Esophagus muscularis mucosa (tissue), 4 donors: Measurements from ENCODE around the gene GRIN3A.

Experiments
- EP300 ChIP-seq: sonication (generic); formaldehyde crosslinking; IDR thresholded peaks from one replicate; pipeline ENCODE4 v1.6.1; 2017; ENCODE audit warnings: antibody characterized with exemption
- POLR2A ChIP-seq: fragments of 450-650 bp; IDR thresholded peaks from one replicate; pipeline ENCODE4 v1.6.1; 2017; ENCODE audit warnings: antibody characterized with exemption, moderate library complexity, mild to moderate bottlenecking, low read depth
- POLR2AphosphoS5 ChIP-seq, 2 donors: sonication (generic); formaldehyde crosslinking; IDR thresholded peaks; one replicate each; pipeline ENCODE4 v1.6.1; 2017; ENCODE audit warnings: antibody characterized with exemption in 2 of 2
- TF ChIP-seq, protein P1 (sequence below), 3 experiments: fragments of 200-600 bp in 2 of 3; fragments of 450-650 bp in 1 of 3; sonication (generic) in 2 of 3; IDR thresholded peaks; one replicate each; pipeline ENCODE4 v1.5.1; 2017 to 2019; ENCODE audit warnings: antibody characterized with exemption in 3 of 3, mild to moderate bottlenecking in 2 of 3, moderate library complexity in 1 of 3

DNA sequence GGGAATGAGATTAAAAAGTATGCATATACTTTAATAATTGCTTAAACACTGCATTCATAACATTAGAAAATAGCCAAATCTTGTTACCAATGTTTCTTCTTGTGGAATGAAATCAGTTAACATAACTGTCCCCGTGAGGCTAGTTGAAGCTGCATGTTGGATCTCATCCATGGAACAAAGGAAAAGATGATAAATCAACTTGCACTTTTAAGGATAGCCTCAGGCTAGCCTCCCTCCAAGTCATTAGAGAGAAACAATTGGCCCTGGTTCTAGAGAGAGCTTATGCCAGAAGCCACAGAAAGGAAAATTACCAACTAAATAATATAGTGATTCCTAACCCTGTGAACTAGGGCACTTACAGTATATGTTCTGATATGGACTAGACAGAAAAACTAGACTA, 66.9 kb downstream of the GRIN3A start:
- TF ChIP-seq, protein P1, sequence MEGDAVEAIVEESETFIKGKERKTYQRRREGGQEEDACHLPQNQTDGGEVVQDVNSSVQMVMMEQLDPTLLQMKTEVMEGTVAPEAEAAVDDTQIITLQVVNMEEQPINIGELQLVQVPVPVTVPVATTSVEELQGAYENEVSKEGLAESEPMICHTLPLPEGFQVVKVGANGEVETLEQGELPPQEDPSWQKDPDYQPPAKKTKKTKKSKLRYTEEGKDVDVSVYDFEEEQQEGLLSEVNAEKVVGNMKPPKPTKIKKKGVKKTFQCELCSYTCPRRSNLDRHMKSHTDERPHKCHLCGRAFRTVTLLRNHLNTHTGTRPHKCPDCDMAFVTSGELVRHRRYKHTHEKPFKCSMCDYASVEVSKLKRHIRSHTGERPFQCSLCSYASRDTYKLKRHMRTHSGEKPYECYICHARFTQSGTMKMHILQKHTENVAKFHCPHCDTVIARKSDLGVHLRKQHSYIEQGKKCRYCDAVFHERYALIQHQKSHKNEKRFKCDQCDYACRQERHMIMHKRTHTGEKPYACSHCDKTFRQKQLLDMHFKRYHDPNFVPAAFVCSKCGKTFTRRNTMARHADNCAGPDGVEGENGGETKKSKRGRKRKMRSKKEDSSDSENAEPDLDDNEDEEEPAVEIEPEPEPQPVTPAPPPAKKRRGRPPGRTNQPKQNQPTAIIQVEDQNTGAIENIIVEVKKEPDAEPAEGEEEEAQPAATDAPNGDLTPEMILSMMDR (IDR thresholded peaks at IDR 0.05): no peak
- TF ChIP-seq EP300 (no peak), POLR2A (no peak), POLR2AphosphoS5 (IDR thresholded peaks at IDR 0.05) (no peak)
